Mesodermal cell (in vitro differentiated cells): ENCODE measurements around the gene BCO2. TPM values are rescaled to one million over a fixed set of nuclear protein-coding genes. Genes with fewer than 3 reads are reported as not detected.
A peak's percentile ranks its signal among the peaks of the same experiment; 100 is the strongest.

Experiments
- H3K27ac ChIP-seq: 2 replicates; pipeline ENCODE4 v1.7.0; 2013; ENCODE audit warnings: mild to moderate bottlenecking, low read depth, low read length, moderate library complexity; ENCODE audit not compliant: severe bottlenecking
- H3K36me3 ChIP-seq: 2 replicates; pipeline ENCODE4 v1.7.1; 2013; ENCODE audit warnings: mild to moderate bottlenecking, low read length, moderate library complexity; ENCODE audit not compliant: control insufficient read depth, insufficient read depth
- H3K4me1 ChIP-seq: one replicate; pipeline ENCODE4 v1.7.1; 2013; ENCODE audit warnings: mild to moderate bottlenecking, low read length; ENCODE audit not compliant: insufficient read depth, control insufficient read depth, poor library complexity, severe bottlenecking
- H3K4me3 ChIP-seq: 2 replicates; pipeline ENCODE4 v1.7.0; 2013; ENCODE audit warnings: low read length, control low read depth, mild to moderate bottlenecking; ENCODE audit not compliant: insufficient read depth, poor library complexity, severe bottlenecking; ENCODE audit errors: extremely low read depth
- H3K9me3 ChIP-seq: 2 replicates; pipeline ENCODE4 v1.7.1; 2013; ENCODE audit warnings: mild to moderate bottlenecking, low read length, moderate library complexity; ENCODE audit not compliant: control insufficient read depth
- WGBS, 2 experiments: methylation state at CpG; one replicate each; pipeline ENCODE4 v1.1.5; 2013; ENCODE audit warnings: missing lambda C conversion rate in 2 of 2; ENCODE audit not compliant: insufficient coverage in 2 of 2; 5-methylcytosine and 5-hydroxymethylcytosine counted together
- polyA plus RNA-seq, 2 experiments: library from polyadenylated mRNA; stranded (reverse); fragments of 50-300 nt; gene quantifications; one replicate each; pipeline ENCODE4 v1.2.3, GENCODE V29; 2013

Gene BCO2, protein sequence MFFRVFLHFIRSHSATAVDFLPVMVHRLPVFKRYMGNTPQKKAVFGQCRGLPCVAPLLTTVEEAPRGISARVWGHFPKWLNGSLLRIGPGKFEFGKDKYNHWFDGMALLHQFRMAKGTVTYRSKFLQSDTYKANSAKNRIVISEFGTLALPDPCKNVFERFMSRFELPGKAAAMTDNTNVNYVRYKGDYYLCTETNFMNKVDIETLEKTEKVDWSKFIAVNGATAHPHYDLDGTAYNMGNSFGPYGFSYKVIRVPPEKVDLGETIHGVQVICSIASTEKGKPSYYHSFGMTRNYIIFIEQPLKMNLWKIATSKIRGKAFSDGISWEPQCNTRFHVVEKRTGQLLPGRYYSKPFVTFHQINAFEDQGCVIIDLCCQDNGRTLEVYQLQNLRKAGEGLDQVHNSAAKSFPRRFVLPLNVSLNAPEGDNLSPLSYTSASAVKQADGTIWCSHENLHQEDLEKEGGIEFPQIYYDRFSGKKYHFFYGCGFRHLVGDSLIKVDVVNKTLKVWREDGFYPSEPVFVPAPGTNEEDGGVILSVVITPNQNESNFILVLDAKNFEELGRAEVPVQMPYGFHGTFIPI
- polyA plus RNA-seq (2013, experiment 1 of 2) = 1.1 TPM
- polyA plus RNA-seq (2013, experiment 2 of 2) = 2.0 TPM

DNA sequence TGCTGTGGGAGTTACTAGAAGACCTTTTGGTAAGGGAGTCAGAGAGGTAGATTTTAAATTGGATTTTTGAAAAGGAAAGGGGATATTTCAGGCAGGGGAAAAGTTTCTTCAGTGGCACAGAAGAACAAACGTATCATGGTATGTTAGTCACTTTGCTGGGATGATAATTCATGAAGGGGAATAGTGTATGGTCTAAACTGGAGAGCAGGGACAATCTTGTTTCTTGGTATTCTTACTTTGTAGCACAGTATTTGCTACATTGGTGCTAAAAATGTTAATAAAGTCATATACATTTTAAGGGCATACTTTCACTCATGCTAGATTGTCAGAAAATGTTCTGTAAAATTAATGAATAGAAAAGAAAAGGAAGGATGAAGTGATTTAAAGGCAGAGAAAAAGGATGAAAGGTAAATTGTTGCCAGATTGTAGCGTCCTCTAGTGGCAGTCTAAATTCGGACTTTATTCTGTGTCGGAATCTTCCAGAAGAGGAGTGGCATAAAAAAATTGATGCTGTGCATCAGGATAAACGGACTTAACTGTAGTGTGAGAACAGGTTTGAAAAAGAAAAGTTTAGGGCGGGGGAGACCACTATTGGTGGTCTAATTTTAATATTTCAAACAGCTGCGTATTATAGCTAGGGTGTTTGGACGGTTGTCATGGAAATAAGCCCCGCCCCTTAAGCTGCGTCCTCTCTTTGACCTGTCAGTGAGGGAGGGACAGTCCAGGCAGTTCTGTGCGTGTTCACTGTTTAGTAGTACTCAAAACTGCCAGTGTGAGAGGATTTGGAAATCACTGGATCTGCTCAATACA is at the start of gene BCO2:
TSS of gene BCO2 (plus strand) at position 724 of the 810 bp plus-strand sequence. CDS start 90 bp downstream, outside the sequence.
- 5 to 10% methylated on average over 9 to 10 of the region's 11 CpGs for WGBS, 2 experiments
- no peaks in the 10 kb centered on the region for H3K4me1 ChIP-seq
- peak within 1 kb of the TSS; percentile 85 for H3K27ac ChIP-seq
- H3K9me3 ChIP-seq = no peaks in the 10 kb centered on the region
- H3K4me3 ChIP-seq = peak within 1 kb of the TSS; percentile 24
- no peaks in the 10 kb centered on the region for H3K36me3 ChIP-seq

DNA sequence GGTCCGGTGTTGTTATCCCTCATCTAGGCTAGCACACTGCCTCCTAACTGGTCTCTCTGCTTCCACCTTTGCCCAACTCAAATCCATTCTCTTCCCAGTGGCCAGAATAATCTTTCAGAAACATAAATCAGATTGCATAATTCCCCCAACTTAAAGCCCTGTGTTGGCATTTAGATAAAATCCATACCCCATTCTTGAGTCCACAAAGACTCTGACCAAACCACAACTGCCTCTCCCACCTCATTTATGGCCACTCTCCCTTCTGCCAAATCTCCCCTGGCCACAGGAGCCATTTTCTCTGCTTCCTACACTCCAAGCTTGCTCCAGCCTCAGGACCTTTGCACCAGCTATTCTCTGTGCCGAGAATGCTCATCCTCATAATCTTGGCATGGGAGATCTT is 48.3 kb upstream of the BCO2 start:
- no peaks in the 10 kb centered on the region for H3K36me3 ChIP-seq
- no peaks in the 10 kb centered on the region for H3K4me1 ChIP-seq
- no peaks in the 10 kb centered on the region for H3K9me3 ChIP-seq
- 90 to 92% methylated on average over 1 to 2 of the region's 2 CpGs for WGBS, 2 experiments
- no peak overlapping the region for H3K4me3 ChIP-seq
- no peak overlapping the region for H3K27ac ChIP-seq

DNA sequence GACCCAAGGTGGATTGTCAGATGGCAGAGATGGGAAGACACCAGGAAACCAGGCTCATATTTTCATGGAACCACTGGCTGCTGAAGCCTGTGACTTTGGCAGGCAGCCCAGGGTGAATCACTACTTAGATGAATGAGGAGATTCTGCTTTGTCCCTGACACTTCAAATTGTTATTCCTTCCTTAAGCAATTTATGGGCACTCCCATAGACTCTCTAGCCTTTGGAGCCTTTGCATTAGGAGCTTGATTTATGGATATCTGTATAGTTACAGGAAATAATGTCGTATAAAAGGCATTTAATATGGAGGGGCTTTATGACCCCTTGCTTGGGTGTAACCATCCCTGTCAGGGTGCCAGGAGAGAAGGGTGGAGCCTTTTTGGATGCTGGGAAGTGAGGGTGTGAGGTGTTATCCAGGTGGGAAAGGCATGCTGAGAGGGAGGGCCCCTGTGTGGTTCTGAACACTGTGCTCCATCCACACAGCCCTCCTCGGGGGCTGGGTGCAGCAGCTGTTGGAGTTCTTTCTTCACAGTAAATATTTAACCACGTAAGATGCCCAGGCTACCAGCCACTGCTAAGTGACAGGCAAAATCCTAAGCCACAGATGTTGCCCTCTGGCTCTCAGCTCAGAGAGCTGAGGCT is 46.7 kb upstream of the BCO2 start:
- Histone ChIP-seq H3K9me3 (no peaks in the 10 kb centered on the region), H3K27ac (no peak overlapping the region), H3K4me1 (no peaks in the 10 kb centered on the region), H3K36me3 (no peaks in the 10 kb centered on the region), H3K4me3 (no peak overlapping the region)
- WGBS, 2 experiments = 57 to 90% methylated on average over 1 to 3 of the region's 3 CpGs

DNA sequence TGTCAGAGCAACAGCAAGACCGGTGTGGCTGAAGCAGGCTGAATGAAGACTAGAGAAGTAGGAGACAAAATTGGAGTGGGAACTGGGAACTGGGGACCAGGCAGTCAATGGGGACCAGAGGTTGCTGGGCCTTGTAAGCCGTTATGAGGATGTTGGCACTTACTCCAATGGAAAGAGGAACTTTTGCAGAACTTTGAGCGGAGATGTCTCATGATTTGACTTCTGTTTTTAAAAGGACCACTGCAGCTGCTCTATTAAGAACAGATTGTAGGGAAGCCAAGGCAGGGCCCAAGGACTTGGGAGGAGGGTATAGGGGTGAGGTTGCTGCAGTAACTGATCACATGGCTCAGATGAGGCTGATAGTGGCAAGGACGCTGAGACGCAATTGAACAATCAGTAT is 45.7 kb upstream of the BCO2 start:
- no peak overlapping the region for H3K27ac ChIP-seq
- no peaks in the 10 kb centered on the region for H3K4me1 ChIP-seq
- no peak overlapping the region for H3K4me3 ChIP-seq
- no peaks in the 10 kb centered on the region for H3K9me3 ChIP-seq
- WGBS, 2 experiments = 88 to 94% methylated on average over 3 to 5 of the region's 5 CpGs
- H3K36me3 ChIP-seq = no peaks in the 10 kb centered on the region

DNA sequence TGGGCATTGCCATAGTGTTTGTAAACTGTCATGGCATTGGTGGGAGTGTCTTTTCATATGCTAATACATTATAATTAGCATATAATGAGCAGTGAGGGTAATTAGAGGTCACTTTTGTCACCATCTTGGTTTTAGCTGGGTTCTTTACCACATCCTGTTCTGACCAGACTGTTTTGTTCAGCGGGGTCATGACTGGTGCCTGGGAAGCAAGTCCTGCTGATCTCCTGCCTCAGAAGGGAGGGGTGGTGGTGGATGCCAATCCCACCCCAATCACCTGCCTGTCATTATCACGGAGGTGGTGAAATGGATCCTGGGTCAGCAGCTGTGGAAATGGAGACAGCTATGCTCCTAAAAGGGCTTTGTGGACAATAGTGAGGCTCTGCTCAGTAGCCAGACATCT is 42.6 kb upstream of the BCO2 start:
- Histone ChIP-seq H3K4me3 (no peak overlapping the region), H3K36me3 (no peaks in the 10 kb centered on the region)
- 80 to 100% methylated on average over 1 to 2 of the region's 2 CpGs for WGBS, 2 experiments

DNA sequence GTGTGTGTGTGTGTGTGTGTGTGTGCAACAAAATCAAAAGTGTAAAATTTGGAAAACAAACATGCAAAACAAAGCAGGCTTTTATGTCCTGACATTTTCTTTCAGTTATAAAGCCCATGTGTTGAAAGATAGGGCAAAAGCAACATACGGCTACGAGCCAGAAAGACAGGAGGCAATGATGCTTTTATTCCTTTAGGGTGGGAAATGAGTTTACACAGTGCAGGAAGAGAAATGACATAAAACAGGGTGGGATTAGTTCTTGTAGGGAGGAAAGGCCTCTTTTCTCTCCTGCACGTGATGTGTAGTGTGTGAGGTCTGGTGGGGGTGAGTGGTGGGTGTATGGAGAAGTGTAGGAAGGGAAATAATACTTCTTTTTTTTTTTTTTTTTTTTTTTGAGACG is 40.8 kb upstream of the BCO2 start:
- no peak overlapping the region for H3K4me3 ChIP-seq
- no peaks in the 10 kb centered on the region for H3K36me3 ChIP-seq
- H3K9me3 ChIP-seq = no peaks in the 10 kb centered on the region
- no peaks in the 10 kb centered on the region for H3K4me1 ChIP-seq
- no peak overlapping the region for H3K27ac ChIP-seq
- 88 to 93% methylated on average over 2 of the region's 4 CpGs for WGBS, 2 experiments

More for the DNA sequence above, 42.6 kb upstream of the BCO2 start:
- Histone ChIP-seq H3K9me3 (no peaks in the 10 kb centered on the region), H3K4me1 (no peaks in the 10 kb centered on the region), H3K27ac (no peak overlapping the region)

DNA sequence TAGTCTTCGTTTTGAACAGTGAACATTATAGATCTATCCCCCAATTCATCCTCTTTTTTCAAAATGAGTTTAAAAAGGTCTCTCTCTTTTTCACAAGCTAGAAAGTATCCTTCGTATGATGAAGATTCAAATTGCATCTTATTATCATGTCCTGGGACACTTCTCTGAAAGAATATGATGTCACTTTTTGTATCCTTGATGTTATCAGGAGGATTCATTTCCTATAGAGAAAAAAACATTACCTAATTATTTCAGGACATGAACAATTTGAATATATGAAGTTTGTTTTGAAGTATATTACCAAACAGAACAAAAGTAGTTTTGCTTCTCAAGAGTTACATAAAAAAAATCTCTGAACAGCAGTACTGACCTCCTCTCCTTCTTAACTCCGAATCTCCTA is 31.7 kb upstream of the BCO2 start:
- H3K27ac ChIP-seq = no peak overlapping the region
- 87 to 89% methylated on average over 2 of the region's 3 CpGs for WGBS, 2 experiments
- H3K9me3 ChIP-seq = peaks cover 6% of the 10 kb centered on the region
- no peaks in the 10 kb centered on the region for H3K4me1 ChIP-seq
- no peak overlapping the region for H3K4me3 ChIP-seq
- no peaks in the 10 kb centered on the region for H3K36me3 ChIP-seq

DNA sequence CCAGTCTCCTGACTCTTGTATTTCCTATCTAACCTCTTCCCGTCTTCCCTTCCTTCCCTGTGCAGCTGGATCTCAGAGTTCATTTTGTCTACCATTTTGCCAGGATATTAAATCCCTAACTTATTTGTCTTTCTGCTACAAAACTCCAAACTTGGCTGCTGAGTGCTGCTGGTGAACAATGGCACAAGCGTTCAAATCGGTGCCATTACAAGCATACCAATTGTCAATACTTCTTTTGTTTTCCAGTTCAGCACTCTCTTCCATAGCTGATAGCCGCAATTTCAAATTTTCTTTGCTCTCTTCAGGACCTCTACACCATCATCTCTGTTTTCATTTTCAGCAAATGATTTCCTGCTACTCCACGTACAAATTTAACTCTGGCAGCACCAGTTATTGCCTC is 24.8 kb upstream of the BCO2 start:
- Histone ChIP-seq H3K36me3 (no peaks in the 10 kb centered on the region), H3K4me1 (no peaks in the 10 kb centered on the region), H3K9me3 (no peaks in the 10 kb centered on the region), H3K27ac (no peak overlapping the region), H3K4me3 (no peak overlapping the region)
- WGBS, 2 experiments = 92 to 93% methylated on average over 4 to 5 of the region's 5 CpGs

DNA sequence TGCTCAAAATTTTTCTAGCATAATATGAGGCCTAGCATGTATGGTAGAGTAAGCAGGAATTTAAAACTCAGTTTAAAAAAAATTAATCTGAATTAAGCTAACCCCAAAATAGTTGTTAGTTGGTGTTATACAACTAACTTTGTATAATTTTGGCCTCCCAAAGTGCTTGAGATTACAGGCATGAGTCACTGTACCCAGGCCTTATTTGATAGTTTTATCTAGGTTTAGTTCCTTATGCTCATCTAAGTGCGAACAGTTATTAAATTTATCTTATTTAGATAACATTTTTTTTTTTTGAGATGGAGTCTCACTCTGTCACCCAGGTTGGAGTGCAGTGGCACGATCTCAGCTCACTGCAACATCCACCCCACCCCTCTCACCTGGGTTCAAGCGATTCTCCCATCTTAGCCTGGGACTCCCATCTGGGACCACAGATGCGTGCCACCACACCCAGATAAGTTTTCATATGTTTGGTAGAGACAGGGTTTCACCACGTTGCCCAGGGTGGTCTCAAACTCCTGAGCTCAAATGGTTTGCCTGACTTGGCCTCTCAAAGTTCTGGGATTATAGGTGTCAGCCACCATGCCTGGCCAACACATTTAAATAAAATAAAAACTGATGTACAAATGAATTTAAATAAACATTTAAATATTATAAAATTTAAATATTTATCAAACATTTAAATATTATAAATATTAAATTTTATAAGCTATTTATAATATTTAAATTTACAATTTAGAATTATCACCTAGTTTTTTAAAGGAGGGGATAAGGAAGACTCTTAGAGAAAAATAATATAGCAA is 19.0 kb upstream of the BCO2 start:
- Histone ChIP-seq H3K4me1 (peaks cover 6% of the 10 kb centered on the region), H3K4me3 (no peak overlapping the region), H3K27ac (no peak overlapping the region), H3K9me3 (no peaks in the 10 kb centered on the region), H3K36me3 (no peaks in the 10 kb centered on the region)
- no CpG with 5 or more reads among the region's 5 CpGs for WGBS, 2 experiments
